ENCODE results near the gene MAGEB5.
"Not testable (repeated sequence)": the region's sequence is repeated elsewhere in the genome, so short reads cannot be mapped to it uniquely, and the experiment has no call there.

The MAGEB5 gene, protein sequence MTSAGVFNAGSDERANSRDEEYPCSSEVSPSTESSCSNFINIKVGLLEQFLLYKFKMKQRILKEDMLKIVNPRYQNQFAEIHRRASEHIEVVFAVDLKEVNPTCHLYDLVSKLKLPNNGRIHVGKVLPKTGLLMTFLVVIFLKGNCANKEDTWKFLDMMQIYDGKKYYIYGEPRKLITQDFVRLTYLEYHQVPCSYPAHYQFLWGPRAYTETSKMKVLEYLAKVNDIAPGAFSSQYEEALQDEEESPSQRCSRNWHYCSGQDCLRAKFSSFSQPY

GRCh38 chrX:26215869-26216268, at the start of gene MAGEB5:
Gene MAGEB5 (plus strand): TSS chrX:26216169. CDS start chrX:26217302, 1,133 bp downstream.
- no peak for DNase-seq
- ATAC-seq, result no peak

DNA sequence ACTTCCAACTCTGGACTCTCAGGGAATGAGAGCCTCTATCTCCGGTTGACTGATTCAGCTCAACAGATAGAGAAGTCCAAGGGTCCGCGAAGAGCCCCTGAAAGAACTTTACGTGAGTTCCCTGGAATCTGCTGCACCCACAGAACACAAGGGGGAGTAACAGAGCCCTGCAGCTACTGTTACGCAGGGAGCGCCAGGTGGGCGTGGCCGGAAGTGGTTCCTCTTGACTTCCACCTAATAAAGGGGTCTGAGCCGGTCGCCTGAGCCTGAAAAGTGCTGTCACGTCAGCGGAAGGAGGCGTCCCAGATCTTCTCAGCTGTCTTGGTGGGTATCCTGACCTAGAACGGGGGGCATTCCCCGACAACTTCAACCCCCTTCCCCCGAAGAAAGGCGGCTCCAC, 23.8 kb upstream of the MAGEB5 start, which contains the start of gene MAGEB6:
TSS of gene MAGEB6 (plus strand) at position 237 of the 400 bp plus-strand sequence. CDS start 1,407 bp downstream, outside the sequence.
- DNase-seq, result no peak
- no peak for ATAC-seq

- no peak for ATAC-seq
- no peak for DNase-seq
Measured at GRCh38 chrX:26203561-26203960, 12.4 kb upstream of the MAGEB5 start.

DNA sequence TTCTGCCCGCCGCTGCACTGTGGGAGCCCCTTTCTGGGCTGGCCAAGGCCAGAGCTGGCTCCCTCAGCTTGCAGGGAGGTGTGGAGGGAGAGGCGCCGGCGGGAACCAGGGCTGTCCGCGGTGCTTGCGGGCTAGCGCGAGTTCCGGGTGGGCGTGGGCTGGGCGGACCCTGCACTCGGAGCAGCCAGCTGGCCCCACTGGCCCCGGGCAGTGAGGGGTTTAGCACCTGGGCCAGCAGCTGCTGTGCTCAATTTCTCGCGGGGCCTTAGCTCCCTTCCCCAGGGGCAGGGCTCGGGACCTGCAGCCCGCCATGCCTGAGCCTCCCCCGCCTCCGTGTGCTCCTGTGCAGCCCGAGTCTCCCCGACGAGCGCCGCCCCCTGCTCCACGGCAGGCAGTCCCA, 11.3 kb upstream of the MAGEB5 start:
- not testable (repeated sequence) for ATAC-seq, DNase-seq

- ATAC-seq (no peak), DNase-seq (no peak)
Measured at GRCh38 chrX:26208012-26208411, 8.0 kb upstream of the MAGEB5 start.

DNA sequence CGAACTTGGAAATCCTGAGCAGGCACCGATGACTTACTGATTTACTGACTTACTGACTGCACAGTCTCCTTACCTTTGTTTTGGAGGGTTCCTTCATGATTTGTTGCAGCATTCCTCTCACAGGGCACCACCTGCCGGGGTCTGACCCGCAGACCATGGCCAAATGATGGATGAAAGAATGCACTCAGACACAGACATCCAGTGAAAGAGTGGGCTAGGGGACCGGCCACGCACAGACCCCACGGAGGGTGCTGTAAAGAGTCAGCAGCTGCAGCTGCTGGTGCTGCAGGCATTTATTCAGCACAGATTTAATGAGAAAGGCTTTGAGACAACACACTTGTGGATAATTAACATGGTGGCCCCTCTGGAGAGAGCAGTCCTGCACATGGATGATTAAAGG, 3.4 kb downstream of the MAGEB5 start:
- DNase-seq (no peak), ATAC-seq (no peak)

- no peak for ATAC-seq
- no peak for DNase-seq
Measured at GRCh38 chrX:26234177-26234576, 18.2 kb downstream of the MAGEB5 start.

DNA sequence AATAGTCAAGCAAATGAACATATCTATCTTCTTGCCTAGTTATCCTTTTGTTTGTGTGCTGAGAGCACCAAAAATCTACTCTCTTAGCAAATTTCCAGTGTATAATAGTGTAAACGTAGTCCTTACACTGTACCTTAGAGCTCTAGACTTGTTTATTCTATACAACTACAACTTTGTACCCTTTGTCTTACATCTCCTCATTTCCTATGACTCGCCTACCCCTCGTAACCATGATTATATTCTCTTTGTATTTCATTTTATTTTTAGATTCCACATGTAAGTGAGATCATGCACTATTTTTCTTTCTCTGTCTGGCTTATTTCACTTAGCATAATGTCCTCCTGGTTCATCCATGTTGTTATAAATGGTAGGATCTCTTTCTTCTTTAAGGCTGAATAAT, 37.6 kb downstream of the MAGEB5 start:
- no peak for ATAC-seq
- DNase-seq, result no peak

- DNase-seq (no peak), ATAC-seq (no peak)
Measured at GRCh38 chrX:26254436-26254835, 38.5 kb downstream of the MAGEB5 start.

DNA sequence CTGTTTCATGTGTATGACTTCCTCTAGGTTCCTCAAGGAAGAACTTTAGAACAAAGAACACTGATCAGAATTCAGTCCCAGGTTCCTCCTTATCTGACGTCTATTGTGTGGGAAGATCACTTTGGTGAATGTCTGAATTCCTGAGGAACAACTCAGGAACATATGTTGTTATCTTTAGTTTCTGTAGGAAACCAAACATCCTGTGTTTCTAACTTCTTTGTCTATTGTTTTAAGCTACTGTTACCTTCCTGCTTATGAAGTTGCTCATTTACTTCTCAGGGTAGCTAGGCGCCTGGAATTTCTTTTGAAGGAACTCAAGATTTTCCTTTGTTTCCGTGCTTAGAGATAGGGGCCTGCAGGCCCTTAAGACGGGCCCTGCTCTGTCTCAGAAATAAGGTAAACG, 46.2 kb downstream of the MAGEB5 start:
- ATAC-seq (no peak), DNase-seq (no peak)
